ENCODE results near the gene TBC1D22A. TPM values are rescaled to one million over a fixed set of nuclear protein-coding genes. Genes with fewer than 3 reads are reported as not detected.

Gene TBC1D22A
- total RNA-seq, 1 donor from 2014 or later, result 24.2 TPM

DNA sequence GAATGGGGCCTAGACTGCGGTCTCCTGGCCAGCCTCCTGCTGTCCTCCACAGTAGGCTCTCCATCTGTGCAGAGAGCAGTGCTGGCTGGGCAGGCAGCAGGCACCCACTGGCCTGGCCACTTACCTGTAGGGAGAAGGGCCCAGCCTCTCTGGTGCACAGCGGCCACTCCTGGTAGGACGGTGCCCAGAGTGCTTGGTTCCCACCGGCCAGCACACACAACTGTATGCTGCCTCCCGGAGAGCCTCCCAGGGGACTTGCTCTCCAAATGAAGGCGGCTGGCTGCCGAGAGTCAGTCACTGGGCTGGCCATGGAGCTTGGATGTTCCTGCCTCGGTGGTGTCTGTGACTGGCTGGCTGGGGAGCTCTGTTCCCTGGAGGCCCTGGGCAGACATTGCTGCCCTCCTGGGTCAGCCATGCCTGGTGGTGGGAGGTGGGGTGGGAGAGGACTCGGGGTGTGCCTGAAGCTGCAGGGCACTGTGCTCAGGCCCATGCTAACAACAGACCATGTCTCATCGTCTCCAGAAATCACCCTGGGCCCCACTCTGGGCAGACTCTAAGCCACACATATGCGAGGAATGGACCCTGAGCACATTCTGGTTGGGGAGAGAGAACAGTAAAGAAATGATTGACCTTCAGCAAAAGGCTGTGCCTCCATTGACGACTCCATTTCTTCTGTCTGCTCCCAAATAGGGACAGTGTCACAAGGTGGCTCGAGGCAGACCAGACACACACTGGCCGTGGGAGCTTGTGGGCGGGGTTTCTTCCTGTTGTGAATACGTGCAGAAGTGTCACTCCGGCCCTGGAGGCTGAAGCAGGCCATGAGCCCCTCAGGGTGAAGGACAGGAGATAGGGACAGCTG lies 350.8 kb downstream of the TBC1D22A start:
- TF ChIP-seq CTCF (IDR thresholded peaks at IDR 0.05; ENCODE audit: insufficient read depth, low read depth, low read length) (no peak), EZH2 (IDR thresholded peaks at IDR 0.05; ENCODE audit: insufficient read depth, low read length) (no peak)
- no peak for DNase-seq (ENCODE audit: low read depth)
- H3K27me3 ChIP-seq (ENCODE audit: insufficient read depth, low read length), result no peaks in the 10 kb centered on the region
- Mint-ChIP-seq H3K36me3 (ENCODE audit: low read depth, unreplicated experiment) (peaks cover 18% of the 10 kb centered on the region), H3K4me3 (ENCODE audit: unreplicated experiment) (no peak overlapping the region), H3K4me1 (ENCODE audit: low read depth, unreplicated experiment) (peaks cover 5% of the 10 kb centered on the region), H3K9me3 (ENCODE audit: unreplicated experiment) (no peaks in the 10 kb centered on the region), H3K27ac (ENCODE audit: unreplicated experiment) (no peak overlapping the region), H3K27me3 (ENCODE audit: low read depth, unreplicated experiment) (no peaks in the 10 kb centered on the region)
- H4K20me1 ChIP-seq (ENCODE audit: insufficient read depth, low read length), result no peaks in the 10 kb centered on the region
- no peak for FAIRE-seq
- no peak overlapping the region for H3K4me3 ChIP-seq (ENCODE audit: insufficient read depth, low read depth, low read length)
- no peaks in the 10 kb centered on the region for H3K4me1 ChIP-seq (ENCODE audit: insufficient read depth, low read length)
- H3K36me3 ChIP-seq (ENCODE audit: insufficient read depth, low read length), result no peaks in the 10 kb centered on the region
- no peak overlapping the region for H2AFZ ChIP-seq (ENCODE audit: low read depth, low read length)
- no peak overlapping the region for H3K9ac ChIP-seq (ENCODE audit: low read length)
- no peaks in the 10 kb centered on the region for H3K9me3 ChIP-seq (ENCODE audit: insufficient read depth, low read depth, low read length)
- no peak overlapping the region for H3K27ac ChIP-seq (ENCODE audit: low read depth, low read length)
- no peaks in the 10 kb centered on the region for H3K79me2 ChIP-seq (ENCODE audit: insufficient read depth, low read length)
- no peak overlapping the region for H3K4me2 ChIP-seq (ENCODE audit: low read length)

DNA sequence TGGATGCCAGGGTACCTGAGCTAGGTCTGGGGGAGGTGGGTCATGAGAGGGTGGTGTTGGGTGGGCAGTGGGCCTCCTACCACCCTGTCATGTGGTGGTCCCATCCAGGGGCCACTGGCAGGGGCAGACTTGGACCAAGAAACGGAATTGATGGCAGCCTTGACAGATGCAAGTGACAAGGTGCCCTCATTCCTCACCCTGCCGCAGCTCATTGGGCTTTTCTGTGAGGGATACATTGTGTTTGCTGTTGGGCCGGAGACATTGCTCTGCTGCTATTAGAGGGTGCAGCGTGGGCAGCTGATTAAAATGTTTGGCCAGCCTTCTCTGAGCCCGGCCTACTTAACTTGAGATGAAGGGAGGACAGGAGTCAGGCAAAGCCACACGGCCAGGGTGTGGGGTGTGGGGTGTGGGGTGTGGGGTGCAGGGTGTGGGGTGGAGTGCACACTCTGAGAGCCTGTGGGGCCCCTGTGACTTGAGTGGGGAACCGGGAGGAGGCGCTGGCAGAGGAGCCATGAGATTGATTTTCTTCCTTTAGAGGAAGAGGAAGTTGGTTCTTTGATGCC lies 351.5 kb downstream of the TBC1D22A start:
- Mint-ChIP-seq H3K27me3 (ENCODE audit: low read depth, unreplicated experiment) (no peaks in the 10 kb centered on the region), H3K27ac (ENCODE audit: unreplicated experiment) (no peak overlapping the region), H3K36me3 (ENCODE audit: low read depth, unreplicated experiment) (peaks cover 18% of the 10 kb centered on the region), H3K9me3 (ENCODE audit: unreplicated experiment) (no peaks in the 10 kb centered on the region), H3K4me3 (ENCODE audit: unreplicated experiment) (no peak overlapping the region), H3K4me1 (ENCODE audit: low read depth, unreplicated experiment) (peaks cover 3% of the 10 kb centered on the region)
- no peaks in the 10 kb centered on the region for H3K9me3 ChIP-seq (ENCODE audit: insufficient read depth, low read depth, low read length)
- no peaks in the 10 kb centered on the region for H3K27me3 ChIP-seq (ENCODE audit: insufficient read depth, low read length)
- H3K36me3 ChIP-seq (ENCODE audit: insufficient read depth, low read length), result no peaks in the 10 kb centered on the region
- H3K79me2 ChIP-seq (ENCODE audit: insufficient read depth, low read length), result no peaks in the 10 kb centered on the region
- no peak overlapping the region for H3K9ac ChIP-seq (ENCODE audit: low read length)
- no peak for TF ChIP-seq CTCF (IDR thresholded peaks at IDR 0.05; ENCODE audit: insufficient read depth, low read depth, low read length)
- TF ChIP-seq EZH2 (IDR thresholded peaks at IDR 0.05; ENCODE audit: insufficient read depth, low read length), result no peak
- H3K27ac ChIP-seq (ENCODE audit: low read depth, low read length), result no peak overlapping the region
- H3K4me3 ChIP-seq (ENCODE audit: insufficient read depth, low read depth, low read length), result no peak overlapping the region
- no peak overlapping the region for H2AFZ ChIP-seq (ENCODE audit: low read depth, low read length)
- no peaks in the 10 kb centered on the region for H3K4me1 ChIP-seq (ENCODE audit: insufficient read depth, low read length)
- DNase-seq (ENCODE audit: low read depth) (no peak), FAIRE-seq (no peak)
- no peak overlapping the region for H3K4me2 ChIP-seq (ENCODE audit: low read length)
- no peaks in the 10 kb centered on the region for H4K20me1 ChIP-seq (ENCODE audit: insufficient read depth, low read length)

All from astrocyte (in vitro differentiated cells and primary cell).